Measurements from ENCODE around the gene NUMB.

NUMB gene

GRCh38 chr14:73458183-73458976, at the start of gene NUMB:
Gene NUMB, minus strand, starts transcription at chr14:73458546. Its CDS starts 102,795 bp downstream, at chr14:73355751.
- DNase-seq (ENCODE audit: low read depth in 2 of 3, low spot score in 1 of 3), result peak; percentile 96 to 97 (median 97)

DNA sequence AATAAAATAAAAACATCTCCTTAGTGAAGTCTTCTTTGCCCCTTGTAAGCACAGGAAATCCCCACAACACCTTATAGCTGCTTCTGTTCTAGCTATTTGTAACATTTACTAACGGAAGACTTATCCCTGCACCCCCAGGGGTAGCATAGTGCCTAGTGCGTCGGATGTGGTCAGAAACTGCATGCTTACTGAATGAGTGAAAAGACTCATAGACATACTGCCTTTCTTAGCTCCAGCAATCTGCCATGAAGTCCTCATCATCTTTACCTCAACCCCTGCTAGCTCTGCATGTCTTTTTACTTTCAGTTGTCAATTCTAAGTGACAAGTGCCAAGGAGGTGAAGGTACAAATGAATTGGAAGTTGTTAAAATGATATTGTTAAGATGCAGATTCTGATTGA, 45.3 kb upstream of the NUMB start:
- no peak for DNase-seq (ENCODE audit: low read depth in 2 of 3, low spot score in 1 of 3)

DNA sequence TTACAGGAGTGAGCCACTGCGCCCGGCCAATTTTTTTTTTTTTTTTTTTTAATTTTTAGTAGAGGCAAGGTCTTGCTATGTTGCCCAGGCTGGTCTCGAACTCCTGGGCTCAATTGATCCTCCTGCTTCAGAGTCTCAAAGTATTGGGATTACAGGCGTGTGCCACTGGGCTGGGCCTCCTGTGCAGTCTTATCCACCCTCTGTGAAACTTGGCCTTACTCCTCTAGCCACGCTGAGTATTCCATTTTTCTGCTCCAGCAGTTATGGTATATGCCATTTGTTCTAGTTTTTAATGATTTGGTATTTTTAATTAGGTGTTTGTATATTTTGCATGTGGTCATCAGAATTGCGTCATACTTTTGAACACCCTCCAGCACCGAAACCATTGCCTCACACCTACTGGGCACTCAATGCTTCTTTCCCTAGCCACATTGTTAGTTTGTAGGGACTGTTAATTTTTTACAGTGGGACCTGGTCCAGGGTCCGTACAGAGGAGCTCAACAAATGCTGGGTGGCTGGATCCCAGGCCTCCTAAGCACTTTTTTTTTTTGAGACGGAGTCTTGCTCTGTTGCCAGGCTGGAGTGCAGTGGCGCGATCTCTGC, 43.8 kb upstream of the NUMB start:
- DNase-seq (ENCODE audit: low read depth in 2 of 3, low spot score in 1 of 3), result no peak

GRCh38 chr14:73500360-73500759, 42.0 kb upstream of the NUMB start:
- DNase-seq (ENCODE audit: low read depth in 2 of 3, low spot score in 1 of 3), result no peak

DNA sequence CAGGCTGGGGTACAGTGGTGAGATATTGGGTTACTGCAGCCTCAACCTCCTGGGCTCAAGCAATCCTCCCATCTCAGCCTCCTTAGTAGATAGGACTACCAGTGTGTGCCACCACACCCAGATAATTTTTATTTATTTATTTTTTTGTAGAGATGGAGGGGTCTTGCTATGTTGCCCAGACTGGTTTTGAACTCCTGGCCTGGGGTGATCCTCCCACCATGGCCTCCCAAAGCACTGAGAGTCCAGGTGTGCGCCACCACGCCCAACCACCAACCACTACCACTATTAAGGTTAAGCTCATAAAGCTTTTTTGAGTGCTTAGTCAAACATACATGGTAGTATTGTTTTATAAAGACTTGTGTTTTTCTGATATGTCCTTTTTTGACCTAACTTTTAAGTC, 36.2 kb upstream of the NUMB start:
- no peak for DNase-seq (ENCODE audit: low read depth in 2 of 3, low spot score in 1 of 3)

DNA sequence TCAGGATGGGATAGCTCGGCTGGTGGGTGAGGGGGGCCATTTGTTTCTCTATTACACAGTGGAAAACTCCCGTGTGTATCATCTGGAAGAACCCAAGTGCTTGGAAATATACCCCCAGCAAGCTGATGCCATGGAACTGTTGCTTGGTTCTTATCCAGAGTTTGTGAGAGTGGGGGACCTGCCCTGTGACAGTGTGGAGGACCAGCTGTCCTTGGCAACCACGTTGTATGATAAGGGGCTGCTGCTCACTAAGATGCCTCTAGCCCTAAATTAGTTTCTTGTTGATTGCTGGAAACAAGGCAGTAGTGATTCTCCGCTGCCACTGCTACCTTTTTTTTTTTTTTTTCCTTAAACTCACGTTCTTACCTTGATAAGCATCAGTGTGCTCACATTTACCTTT, 34.3 kb upstream of the NUMB start:
- DNase-seq (ENCODE audit: low read depth in 2 of 3, low spot score in 1 of 3), result no peak

- no peak for DNase-seq (ENCODE audit: low read depth in 2 of 3, low spot score in 1 of 3)
Observed at GRCh38 chr14:73492043-73492552, 33.8 kb upstream of the NUMB start.

GRCh38 chr14:73491256-73492042, 33.1 kb upstream of the NUMB start:
- peak; percentile 32 to 73 (median 51) for DNase-seq (ENCODE audit: low read depth in 2 of 3, low spot score in 1 of 3)

- no peak for DNase-seq (ENCODE audit: low read depth in 2 of 3, low spot score in 1 of 3)
Observed at GRCh38 chr14:73489481-73490175, 31.3 kb upstream of the NUMB start.

- DNase-seq (ENCODE audit: low read depth in 2 of 3, low spot score in 1 of 3), result no peak
Observed at GRCh38 chr14:73478684-73479083, 20.3 kb upstream of the NUMB start.

DNA sequence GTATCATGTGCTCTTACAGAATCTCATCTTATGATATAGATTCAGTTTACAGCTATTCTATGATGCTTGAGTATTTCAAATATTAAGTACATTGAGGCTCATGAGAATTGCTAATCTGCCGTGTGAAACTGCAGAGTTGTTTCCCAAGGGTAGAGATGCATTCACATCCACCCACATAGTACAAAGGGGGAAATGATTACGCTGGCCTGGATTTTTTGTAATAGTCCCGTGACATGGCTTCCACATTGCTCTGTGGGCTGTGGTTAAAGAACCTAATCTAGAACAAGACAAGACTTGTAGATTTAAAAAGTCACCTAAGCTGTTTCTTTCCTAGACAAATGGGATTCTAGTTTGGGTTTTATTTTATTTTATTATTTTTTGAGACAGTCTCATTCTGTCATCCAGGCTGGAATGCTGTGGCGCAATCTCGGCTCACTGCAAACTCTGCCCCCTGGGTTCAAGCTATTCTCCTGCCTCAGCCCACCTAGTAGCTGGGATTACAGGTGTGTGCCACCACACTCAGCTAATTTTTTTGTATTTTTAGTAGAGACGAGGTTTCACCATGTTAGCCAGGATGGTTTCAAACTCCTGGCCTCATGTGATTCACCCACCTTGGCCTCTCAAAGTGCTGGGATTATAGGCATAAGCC, 19.4 kb upstream of the NUMB start:
- DNase-seq (ENCODE audit: low read depth in 2 of 3, low spot score in 1 of 3), result no peak

GRCh38 chr14:73476451-73476931, 18.1 kb upstream of the NUMB start:
- no peak for DNase-seq (ENCODE audit: low read depth in 2 of 3, low spot score in 1 of 3)

DNA sequence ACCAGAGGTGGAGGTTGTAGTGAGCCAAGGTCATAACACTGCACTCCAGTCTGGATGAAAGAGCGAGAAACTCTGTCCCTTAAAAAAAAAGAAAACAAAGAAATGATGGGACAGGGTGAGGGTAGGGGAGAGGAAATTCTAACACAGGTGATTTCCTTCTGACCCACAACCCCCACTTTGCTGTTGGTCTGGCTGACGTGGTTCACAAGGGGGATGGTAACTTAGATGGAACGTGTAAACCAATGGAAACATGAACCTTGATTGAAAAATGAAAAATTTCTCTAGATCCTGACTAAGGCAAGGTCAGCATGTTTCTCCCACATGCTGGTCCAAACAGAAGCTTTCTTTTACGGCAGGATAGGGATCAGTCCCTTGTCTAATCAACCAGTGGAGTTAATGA, 16.6 kb upstream of the NUMB start:
- DNase-seq (ENCODE audit: low read depth in 2 of 3, low spot score in 1 of 3), result no peak

DNA sequence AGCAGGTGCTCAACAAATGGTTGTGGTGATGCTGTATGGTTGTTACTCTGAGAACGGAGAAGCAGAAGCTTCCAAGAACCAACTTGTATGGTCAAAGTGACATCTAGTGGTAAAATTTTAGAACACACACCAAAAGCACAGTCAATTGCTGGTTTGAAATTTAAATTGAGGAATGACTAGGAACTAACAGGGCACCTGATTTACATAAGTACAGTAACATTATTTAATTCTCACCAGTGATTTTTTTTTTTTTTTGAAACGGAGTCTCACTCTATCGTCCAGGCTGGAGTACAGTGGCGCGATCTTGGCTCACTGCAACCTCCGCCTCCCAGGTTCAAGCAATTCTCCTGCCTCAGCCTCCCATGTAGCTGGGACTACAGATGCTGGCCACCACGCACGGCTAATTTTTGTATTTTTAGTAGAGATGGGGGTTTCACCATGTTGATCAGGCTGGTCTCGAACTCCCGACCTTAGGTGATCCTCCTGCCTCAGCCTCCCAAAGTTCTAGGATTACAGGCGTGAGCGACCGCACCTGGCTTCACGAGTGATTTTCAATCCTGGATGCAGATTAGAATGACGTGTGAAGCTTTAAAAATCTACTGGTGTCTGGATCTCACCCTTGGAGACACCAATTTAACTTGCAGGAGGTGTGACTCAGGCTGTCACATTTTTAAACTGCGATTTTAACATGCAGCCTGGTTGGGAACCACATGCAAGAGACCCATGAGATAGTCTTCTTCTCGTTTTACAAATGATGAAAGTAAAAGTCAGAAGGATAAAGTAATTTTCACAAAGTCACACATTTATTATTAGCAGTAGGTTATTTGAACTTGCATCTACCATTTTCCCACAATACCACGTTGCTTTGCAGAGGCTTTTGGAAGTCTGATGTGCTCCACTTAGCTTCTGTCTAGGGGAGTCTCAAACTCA, 14.1 kb upstream of the NUMB start:
- DNase-seq (ENCODE audit: low read depth in 2 of 3, low spot score in 1 of 3), result no peak

DNA sequence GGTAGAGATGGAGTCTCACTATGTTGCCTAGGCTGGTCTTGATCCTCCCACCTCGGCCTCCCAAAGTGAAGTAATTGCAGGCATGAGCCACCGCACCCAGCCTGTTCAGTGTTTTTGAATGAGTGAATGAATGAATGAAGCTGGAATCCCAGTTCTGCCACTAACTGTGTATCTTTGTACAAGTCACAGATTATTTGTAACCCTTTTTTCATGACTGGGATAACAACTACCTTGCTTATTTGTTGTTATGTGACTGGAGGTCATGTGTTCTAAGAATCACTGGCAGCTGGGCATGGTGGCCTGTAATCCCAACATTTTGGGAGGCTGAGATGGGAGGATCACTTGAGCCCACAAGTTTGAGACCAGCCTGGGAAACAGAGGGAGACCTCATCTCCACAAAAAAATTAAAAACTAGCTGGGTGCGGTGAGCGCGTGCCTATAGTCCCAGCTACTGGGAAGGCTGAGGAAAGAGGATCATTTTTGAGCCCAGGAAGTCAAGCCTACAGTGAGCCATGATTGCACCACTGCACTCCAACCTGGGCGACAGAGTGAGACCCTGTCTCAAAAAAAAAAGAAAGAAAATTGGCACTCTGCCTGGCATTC, 13.3 kb upstream of the NUMB start:
- DNase-seq (ENCODE audit: low read depth in 2 of 3, low spot score in 1 of 3), result no peak

DNA sequence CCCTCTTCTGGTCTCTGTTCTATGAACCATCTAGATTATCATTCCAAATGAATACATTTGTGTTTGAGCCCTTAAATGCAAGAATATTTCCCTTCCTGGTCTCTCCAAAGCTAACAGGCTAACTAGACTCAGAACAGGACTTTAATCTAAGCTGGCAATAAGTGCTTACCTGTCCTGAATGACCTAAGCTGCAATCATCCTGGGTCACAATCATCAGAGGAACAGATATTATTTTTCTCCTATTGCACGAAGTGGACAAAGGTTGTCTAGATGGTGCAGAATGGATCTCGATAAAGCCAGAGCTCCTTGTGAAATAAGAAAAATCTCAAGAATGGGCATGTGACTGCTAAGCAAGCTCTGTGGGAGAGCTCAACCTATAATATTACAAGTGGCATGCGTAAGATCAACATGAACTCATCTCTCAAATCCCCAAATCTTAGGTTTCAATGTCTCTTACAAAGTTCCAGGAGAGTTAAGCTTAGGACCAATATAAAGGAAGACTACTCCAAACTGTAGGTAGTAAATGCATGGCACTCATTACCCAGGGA, 10.6 kb upstream of the NUMB start:
- no peak for DNase-seq (ENCODE audit: low read depth in 2 of 3, low spot score in 1 of 3)

DNA sequence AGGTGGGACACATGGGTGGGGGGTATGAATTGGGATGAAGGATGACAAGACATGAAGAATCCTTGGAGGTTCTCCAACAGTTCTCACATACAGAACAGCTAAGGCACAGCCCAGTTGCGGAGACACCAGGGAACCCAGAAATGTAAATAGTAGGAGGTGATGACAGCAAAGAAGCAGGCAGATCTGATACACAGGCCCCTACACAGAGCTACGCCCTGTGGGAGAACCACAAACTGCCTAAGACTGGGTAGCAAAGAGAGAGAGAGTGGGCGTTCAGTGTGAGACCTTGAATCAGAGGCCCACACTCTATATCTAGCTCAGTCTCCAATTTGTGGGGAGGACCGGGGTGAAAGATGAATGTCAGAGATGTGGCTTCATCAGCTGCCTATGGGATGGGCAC, 9.5 kb upstream of the NUMB start:
- peak; percentile 29 to 54 (median 44) for DNase-seq (ENCODE audit: low read depth in 2 of 3, low spot score in 1 of 3)

GRCh38 chr14:73467377-73467776, 9.0 kb upstream of the NUMB start:
- DNase-seq (ENCODE audit: low read depth in 2 of 3, low spot score in 1 of 3), result peak; percentile 54 to 68 (median 65)

- no peak for DNase-seq (ENCODE audit: low read depth in 2 of 3, low spot score in 1 of 3)
Observed at GRCh38 chr14:73466861-73467260, 8.5 kb upstream of the NUMB start.
